NOMO-1 treated with dmso at 0.1 percent for 144 hours (cell line): ENCODE measurements around the gene CLDN9.
"Not testable (repeated sequence)": the region's sequence is repeated elsewhere in the genome, so short reads cannot be mapped to it uniquely, and the experiment has no call there.

ENCODE experiments used
- DNase-seq: peaks from one replicate; lab custom pipeline; 2025; ENCODE audit not compliant: unreplicated experiment; lab: John Stamatoyannopoulos, UW

Gene CLDN9

GRCh38 chr16:3054965-3055733 is 42.4 kb downstream of the CLDN9 start:
- DNase-seq: peak; percentile 54

GRCh38 chr16:3055734-3056115 is 43.0 kb downstream of the CLDN9 start:
- not testable (repeated sequence) for DNase-seq

GRCh38 chr16:3056336-3057180 is 43.8 kb downstream of the CLDN9 start:
- DNase-seq: no peak

GRCh38 chr16:3057181-3058138 is 44.7 kb downstream of the CLDN9 start:
- no peak for DNase-seq

DNA sequence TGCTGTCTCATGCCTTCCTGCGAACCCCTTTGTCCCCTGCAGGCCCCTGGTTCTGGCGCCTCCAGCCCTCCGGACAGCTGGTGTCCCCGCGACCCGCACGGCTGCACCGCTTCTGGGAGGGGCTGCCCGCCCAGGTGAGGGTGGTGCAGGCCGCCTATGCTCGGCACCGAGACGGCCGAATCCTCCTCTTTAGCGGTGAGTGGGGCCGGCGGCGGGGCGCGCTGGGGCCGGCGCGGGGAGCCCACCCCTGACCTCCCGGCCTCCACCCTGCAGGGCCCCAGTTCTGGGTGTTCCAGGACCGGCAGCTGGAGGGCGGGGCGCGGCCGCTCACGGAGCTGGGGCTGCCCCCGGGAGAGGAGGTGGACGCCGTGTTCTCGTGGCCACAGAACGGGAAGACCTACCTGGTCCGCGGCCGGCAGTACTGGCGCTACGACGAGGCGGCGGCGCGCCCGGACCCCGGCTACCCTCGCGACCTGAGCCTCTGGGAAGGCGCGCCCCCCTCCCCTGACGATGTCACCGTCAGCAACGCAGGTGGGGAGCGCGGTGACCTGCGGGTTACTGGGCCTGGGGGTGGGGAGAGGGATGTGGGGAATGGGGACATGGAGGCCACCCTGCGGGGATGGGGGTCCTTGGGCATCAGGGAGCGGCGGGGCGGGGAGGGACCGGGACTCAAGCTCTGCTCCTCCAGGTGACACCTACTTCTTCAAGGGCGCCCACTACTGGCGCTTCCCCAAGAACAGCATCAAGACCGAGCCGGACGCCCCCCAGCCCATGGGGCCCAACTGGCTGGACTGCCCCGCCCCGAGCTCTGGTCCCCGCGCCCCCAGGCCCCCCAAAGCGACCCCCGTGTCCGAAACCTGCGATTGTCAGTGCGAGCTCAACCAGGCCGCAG is 45.7 kb downstream of the CLDN9 start:
- no peak for DNase-seq

DNA sequence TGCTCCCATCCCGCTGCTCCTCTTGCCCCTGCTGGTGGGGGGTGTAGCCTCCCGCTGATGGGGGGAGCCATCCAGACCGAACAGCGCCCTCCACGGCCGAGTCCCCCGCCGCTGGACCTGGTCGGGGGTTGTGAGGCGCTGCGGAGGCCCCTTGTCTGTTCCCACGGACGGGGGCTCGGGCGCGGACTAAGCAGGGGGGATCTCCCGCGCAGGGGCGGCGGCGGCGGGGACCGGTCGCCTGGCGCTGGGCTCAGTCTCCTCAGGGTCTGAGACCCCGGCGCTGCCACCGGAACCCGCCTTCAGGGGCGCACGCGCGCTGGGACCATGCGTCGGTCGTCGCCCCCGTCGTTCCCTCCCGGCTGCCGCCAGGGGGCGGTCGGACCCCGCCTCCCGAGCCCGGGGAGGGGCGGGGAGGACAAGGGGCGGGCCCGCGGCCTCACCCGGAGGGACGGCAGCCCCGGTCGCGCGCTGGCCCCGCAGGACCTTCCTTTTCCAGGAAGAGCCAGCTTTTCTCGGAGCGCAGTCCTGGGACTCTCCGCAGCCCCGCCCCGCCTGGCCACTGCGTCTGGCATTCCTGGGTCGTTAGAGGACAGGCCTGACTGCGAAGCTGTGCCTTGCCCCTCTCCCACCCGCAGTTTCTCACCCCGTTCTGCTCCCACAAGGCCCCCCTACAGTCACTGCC is 46.5 kb downstream of the CLDN9 start:
- DNase-seq: peak; percentile 22

DNA sequence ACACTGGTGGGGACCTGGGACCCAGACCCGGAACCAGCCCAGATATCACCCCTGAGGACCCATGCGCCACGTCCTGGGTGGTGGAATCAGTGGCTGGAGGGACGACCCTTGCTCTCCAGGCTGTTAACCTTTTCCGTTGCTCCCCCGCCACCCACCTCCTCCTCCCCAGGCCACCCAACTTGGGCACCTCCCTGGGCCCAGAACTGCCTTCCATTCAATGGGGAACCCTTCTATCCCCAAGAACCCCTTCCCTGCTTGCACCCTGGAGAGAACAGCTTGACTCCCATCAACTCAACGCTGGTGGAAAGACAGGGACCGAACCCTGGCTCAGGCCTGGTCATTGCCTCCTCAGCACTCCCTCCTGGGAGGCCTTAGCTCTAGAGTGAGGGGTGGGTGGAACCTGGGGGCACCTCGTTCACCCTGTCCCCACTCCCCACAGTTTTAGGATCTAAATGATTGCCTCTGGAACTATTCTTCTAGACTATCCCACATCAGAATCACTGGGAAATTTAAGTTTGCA is 47.1 kb downstream of the CLDN9 start:
- no peak for DNase-seq

- DNase-seq: no peak
Measured at GRCh38 chr16:3060339-3061127, 47.8 kb downstream of the CLDN9 start.

GRCh38 chr16:3062553-3062952 is 49.8 kb downstream of the CLDN9 start:
- no peak for DNase-seq

- DNase-seq: no peak
Measured at GRCh38 chr16:3063625-3064386, 51.1 kb downstream of the CLDN9 start.
